Measurements from ENCODE around the gene ZCCHC9.
"Not testable (repeated sequence)": the region's sequence is repeated elsewhere in the genome, so short reads cannot be mapped to it uniquely, and the experiment has no call there.

Gene ZCCHC9, protein sequence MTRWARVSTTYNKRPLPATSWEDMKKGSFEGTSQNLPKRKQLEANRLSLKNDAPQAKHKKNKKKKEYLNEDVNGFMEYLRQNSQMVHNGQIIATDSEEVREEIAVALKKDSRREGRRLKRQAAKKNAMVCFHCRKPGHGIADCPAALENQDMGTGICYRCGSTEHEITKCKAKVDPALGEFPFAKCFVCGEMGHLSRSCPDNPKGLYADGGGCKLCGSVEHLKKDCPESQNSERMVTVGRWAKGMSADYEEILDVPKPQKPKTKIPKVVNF

DNA sequence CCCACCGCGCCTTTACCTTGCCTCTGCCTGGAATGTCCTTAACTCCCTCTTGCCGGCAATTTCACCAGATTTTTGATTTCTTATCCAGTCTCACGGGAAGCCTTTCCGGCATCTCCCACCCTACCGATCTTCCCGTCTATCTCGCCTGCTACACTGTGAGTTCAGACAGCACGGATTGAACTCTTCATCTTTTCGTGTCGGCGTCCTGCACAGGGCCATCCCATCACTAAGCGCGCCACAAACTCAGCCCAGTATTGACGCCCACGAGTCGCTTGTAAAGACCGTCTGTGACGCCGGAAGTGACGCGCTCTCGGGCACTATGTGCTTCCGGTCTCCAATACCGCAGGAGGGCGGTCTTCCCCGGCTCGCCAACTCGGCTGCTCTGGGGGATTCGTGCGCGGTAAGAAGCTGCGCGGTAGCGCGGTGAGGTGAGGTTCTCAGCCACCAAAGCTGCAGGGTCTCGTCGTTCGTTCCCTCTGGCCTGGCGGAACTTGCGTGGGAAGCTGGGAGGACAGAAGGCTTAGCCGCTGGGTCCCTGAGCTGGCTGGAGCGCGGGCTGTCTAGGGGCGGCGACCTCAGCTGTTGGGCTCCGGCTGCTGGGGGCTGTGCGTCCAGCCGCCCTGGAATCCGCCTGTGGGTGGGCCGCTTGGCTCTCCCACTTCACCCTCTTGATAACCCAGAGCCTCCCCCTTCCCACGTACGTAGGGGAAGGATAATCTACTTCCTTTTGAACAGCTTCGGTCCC lies at the start of gene ZCCHC9:
Gene ZCCHC9 (plus strand): TSS at position 317 of the 745 bp plus-strand sequence. CDS start 3,171 bp downstream, outside the sequence.
- DNase-seq (ENCODE audit: low spot score), result peak; percentile 96

- no peak for DNase-seq (ENCODE audit: low spot score)
Measured at GRCh38 chr5:81251922-81252321, 49.5 kb upstream of the ZCCHC9 start.

GRCh38 chr5:81252904-81253303 lies 48.5 kb upstream of the ZCCHC9 start:
- DNase-seq (ENCODE audit: low spot score), result no peak

DNA sequence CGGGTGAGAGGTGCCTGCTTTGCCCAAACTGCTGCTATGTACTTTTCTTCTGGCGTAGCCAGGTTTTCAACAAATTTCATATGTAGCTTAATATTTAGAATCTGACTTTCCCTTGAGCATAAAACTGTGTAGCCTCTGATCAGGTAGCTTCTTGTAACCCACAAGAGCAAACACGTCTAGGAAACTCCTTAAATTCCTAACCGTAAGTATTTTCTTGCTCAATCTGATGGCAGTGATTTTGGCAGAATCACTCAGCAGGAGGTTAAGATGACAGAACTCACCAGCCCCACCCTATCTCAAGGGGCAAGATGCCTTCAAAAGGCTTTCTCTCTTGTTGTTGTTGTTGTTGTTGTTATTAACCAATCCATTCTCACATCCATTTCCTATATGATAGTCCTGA lies 47.5 kb upstream of the ZCCHC9 start:
- DNase-seq (ENCODE audit: low spot score), result no peak

DNA sequence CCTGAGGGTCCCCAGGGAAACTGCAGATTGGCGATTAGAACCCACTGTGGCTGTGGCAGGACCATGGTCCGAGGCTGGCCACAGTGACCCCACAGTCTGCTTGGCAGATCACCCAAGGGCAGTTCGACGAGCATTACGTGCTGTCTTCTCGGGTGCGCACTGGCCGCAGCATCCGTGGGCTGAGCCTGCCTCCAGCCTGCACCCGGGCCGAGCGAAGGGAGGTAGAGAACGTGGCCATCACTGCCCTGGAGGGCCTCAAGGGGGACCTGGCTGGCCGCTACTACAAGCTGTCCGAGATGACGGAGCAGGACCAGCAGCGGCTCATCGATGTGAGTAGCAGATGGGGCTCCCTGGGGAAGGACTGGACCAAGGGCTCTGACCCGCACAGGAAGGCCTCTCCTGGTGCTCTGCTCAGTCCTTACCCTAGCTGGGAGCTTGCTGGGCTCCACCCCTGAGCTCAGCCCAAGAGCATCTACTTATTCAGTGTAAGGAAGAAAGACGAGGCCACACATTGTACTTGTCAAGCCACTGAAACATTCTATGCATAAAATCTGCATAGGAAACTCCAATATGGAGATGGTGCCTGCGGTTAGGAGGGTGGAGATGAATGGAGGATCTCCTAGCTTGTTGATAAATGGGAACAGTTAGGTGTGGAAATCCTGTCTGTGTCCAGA lies 46.4 kb upstream of the ZCCHC9 start:
- DNase-seq (ENCODE audit: low spot score), result no peak

DNA sequence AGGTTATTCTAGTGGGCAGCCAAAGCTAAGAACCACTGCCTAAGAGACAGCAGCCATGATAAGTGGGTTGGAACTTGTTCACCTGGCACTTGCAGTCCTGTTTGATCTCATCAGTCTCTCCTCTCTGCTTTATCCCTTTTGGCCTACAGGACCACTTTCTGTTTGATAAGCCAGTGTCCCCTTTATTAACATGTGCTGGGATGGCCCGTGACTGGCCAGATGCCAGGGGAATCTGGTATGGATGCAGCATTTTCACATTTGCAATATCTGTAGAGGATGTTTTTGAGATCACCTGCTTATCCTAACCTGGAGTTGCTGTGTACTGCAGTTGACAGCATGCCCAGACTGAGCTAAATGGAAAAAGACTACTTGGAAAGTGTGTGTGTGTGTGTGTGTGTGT lies 44.6 kb upstream of the ZCCHC9 start:
- no peak for DNase-seq (ENCODE audit: low spot score)

GRCh38 chr5:81262796-81263195 lies 38.6 kb upstream of the ZCCHC9 start:
- not testable (repeated sequence) for DNase-seq (ENCODE audit: low spot score)

GRCh38 chr5:81265101-81265500 lies 36.3 kb upstream of the ZCCHC9 start:
- no peak for DNase-seq (ENCODE audit: low spot score)

- DNase-seq (ENCODE audit: low spot score), result no peak
Measured at GRCh38 chr5:81268521-81269196, 32.7 kb upstream of the ZCCHC9 start.

DNA sequence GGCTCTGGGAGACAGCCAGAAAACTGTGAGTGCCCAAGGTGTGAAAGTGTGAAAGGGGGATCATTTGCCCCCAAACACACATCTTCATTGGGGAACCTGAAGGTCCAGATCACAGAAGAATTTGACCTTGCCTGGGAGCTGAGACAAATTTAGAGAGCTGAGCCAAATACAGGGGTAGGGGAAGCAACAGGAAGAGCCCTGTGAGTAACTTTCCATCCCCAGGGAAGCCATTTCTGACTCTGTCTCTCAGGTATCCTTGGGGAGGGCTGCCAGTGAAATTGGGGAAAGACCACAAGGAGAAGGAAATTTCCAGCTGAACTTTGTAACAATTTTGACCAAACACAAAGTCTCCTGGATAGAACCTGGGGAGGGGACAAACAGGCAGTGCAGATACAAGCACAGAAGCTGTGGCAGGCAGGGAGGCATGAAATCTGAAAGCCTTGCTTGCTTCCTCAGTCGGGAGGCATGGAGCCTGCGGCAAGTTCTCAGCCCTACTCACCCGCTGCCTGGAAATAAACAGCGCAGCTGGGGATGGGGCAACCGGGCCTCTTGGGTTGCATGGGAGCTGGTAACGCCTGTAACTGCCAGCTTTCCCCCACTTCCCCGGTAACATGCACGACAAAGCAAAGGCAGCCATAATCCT lies 31.5 kb upstream of the ZCCHC9 start:
- peak; percentile 61 for DNase-seq (ENCODE audit: low spot score)

DNA sequence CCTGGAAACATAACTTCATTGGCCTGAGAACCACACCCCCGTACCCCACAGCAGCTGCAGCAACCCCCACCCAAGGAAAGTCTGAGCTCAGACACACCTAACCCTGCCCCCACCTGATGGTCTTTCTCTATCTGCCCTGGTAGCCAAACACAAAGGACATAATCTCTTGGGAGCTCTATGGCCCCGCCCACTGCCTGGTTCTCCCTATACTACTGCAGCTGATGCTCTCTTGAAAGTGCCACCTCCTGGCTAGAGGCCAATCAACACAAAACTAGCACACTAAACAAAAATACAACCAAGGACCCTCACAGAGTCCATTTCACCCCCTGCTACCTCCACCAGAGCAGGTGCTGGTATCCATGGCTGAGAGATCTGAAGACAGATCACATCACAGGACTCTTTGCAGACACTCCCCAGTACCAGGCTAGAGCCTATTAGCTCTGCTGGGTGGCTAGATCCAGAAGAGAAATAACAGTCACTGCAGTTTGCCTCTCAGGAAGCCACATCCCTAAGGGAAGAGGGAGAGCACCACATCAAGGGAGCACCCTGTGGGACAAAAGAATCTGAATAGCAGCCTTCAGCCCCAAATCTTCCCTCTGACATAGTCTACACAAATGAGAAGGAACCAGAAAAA lies 30.9 kb upstream of the ZCCHC9 start:
- peak; percentile 56 for DNase-seq (ENCODE audit: low spot score)

GRCh38 chr5:81283976-81284375 lies 17.4 kb upstream of the ZCCHC9 start:
- no peak for DNase-seq (ENCODE audit: low spot score)

DNA sequence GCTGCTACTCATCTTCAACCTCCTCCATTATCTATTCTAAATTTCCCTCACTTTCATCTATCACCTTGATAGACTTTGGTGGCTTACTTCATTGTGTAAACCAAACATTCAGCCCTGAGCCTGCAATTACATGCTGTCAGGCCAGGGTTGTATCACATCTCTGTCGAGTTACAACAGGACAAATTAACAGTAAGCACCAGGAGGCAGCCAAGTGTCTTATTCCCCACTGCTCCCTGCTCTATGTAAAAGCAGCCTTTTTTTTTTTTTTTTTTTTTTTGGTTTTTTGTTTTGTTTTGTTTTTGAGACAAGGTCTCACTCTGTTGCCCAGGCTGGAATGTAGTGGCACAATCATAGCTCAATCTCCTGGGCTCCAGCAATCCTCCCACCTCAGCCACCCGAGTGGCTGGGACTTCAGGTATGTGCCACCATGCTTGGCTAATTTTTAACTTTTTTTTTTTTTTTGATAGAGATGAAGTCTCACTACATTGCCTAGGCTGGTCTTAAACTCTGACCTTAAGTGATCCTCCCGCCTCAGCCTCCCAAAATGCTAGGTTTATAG lies 15.2 kb upstream of the ZCCHC9 start:
- no peak for DNase-seq (ENCODE audit: low spot score)

DNA sequence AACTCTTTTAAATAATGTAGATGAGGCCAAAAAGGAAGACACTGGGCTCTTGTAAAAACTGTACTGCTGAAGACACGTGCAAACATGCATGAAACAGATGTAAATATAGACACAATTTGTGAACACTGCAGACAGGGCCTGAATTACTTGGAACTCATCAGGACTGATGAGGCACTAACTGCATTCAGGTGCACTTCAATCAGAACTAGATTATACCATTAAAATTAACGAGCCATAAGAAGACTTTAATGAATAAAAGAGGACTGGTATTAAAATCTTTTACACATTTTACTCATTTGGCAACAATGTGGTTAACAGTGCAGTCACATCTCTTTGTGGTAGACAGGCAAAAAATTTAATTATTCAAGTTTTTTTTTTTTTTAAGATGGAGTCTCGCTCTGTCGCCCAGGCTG lies 13.4 kb upstream of the ZCCHC9 start:
- no peak for DNase-seq (ENCODE audit: low spot score)

- DNase-seq (ENCODE audit: low spot score), result no peak
Measured at GRCh38 chr5:81290146-81290545, 11.2 kb upstream of the ZCCHC9 start.

DNA sequence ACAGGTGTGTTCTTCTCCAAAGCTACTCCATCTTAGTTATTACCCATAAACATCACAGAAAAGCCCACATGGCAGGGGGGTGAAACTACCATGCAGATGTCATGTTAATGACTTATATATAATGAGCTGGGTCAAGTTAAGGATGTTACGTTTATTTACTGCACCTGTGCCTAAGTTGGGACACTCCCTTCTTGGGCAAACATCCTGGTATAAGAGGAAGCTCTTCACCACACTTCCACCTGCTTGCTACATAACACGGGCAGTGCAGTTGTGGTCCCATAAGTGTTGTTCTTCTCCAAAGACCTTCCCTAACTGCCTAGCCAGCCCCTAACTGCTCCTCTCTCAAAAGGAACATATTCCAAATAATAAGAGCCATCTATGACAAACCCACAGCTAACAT lies 9.3 kb upstream of the ZCCHC9 start:
- DNase-seq (ENCODE audit: low spot score), result no peak

DNA sequence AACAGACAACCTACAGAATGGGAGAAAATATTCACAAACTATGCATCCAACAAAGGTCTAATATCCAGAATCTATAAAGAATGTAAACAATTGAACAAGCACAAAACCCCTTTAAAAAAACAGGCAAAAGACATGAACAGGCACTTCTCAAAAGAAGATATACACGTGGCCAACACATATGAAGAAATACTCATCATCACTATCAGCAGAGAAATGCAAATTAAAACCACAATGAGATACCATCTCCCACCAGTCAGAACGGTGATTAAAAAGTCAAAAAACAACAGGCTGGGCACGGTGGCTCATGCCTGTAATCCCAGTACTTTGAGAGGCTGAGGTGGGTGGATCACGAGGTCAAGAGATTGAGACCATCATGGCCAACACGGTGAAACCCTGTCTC lies 7.4 kb upstream of the ZCCHC9 start:
- DNase-seq (ENCODE audit: low spot score), result not testable (repeated sequence)

DNA sequence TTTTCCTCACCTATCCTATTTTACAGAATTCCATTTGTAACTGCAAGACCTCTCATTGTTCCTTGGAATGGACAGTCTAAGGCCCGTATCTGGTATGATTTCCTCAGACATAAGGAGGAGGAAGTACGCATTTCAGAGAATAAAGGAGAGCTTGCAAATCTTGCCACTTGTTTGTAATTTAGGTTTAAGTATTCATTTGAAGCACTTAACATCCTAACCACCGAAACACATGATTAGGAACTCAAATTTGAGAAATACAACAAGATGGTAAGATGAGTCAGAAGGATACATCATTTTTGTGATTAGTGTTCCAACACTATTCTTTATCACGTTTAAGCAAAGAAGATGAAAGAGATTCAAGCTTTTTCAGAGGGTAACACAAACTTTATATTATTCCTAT lies 3.9 kb upstream of the ZCCHC9 start:
- DNase-seq (ENCODE audit: low spot score), result no peak

DNA sequence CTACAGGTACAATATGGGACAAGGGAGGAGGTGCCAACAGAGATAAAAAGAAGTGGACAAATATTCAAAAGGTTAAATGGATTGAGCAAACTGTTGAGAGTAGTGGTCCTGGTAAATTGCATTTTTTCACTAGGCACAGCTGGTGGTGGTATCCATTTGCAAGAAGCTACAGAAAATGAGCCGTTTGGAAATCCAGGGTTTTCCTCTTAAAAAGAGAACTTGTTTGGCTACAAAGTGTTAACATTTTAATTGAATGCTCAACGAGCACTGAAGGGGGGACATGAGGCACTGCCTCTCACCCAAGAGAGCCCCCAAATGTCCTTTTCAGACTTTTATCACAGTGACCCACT lies 491 bp upstream of the ZCCHC9 start:
- DNase-seq (ENCODE audit: low spot score), result no peak

- DNase-seq (ENCODE audit: low spot score), result no peak
Measured at GRCh38 chr5:81302596-81302995, 1.2 kb downstream of the ZCCHC9 start.

GRCh38 chr5:81303563-81303962 lies 2.2 kb downstream of the ZCCHC9 start:
- DNase-seq (ENCODE audit: low spot score), result no peak
